Neural cell (in vitro differentiated cells): Measurements from ENCODE around the gene BFSP2.

ENCODE experiments used
- POLR2AphosphoS5 ChIP-seq: IDR thresholded peaks from 2 replicates; pipeline ENCODE4 v1.6.1; 2012
- RAD21 ChIP-seq: fragments of 450-650 bp; conservative IDR thresholded peaks from 2 replicates; pipeline ENCODE4 v1.6.1; 2014; ENCODE audit warnings: antibody characterized with exemption, mild to moderate bottlenecking, moderate library complexity
- TF ChIP-seq, protein P1 (sequence below): fragments of 450-650 bp; IDR thresholded peaks from 2 replicates; pipeline ENCODE4 v1.5.1; 2014; ENCODE audit warnings: antibody characterized with exemption, mild to moderate bottlenecking, moderate library complexity; ENCODE audit not compliant: poor library complexity, severe bottlenecking

- TF ChIP-seq RAD21: no peak
- TF ChIP-seq, protein P1, sequence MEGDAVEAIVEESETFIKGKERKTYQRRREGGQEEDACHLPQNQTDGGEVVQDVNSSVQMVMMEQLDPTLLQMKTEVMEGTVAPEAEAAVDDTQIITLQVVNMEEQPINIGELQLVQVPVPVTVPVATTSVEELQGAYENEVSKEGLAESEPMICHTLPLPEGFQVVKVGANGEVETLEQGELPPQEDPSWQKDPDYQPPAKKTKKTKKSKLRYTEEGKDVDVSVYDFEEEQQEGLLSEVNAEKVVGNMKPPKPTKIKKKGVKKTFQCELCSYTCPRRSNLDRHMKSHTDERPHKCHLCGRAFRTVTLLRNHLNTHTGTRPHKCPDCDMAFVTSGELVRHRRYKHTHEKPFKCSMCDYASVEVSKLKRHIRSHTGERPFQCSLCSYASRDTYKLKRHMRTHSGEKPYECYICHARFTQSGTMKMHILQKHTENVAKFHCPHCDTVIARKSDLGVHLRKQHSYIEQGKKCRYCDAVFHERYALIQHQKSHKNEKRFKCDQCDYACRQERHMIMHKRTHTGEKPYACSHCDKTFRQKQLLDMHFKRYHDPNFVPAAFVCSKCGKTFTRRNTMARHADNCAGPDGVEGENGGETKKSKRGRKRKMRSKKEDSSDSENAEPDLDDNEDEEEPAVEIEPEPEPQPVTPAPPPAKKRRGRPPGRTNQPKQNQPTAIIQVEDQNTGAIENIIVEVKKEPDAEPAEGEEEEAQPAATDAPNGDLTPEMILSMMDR: no peak
- TF ChIP-seq POLR2AphosphoS5: no peak
Observed at GRCh38 chr3:133379926-133380325, 19.9 kb upstream of the BFSP2 start.
